ENCODE data around the gene RNF138. TPM values are rescaled to one million over a fixed set of nuclear protein-coding genes. Genes with fewer than 3 reads are reported as not detected.

Gene RNF138
- 21.7 and 30.1 TPM in 2 replicates for total RNA-seq

GRCh38 chr18:32091724-32092421 lies at the start of gene RNF138:
RNF138 (plus strand) TSS chr18:32091874; CDS start chr18:32092777, 903 bp downstream.

Other genes starting within 250 kb of the RNF138 start
- 43.1 and 55.0 TPM in 2 replicates for gene TRAPPC8, start 148.7 kb upstream of the RNF138 start, total RNA-seq
- gene RNF125, start 73.0 kb upstream of the RNF138 start, total RNA-seq: under 0.01 and 0.28 TPM in 2 replicates
- gene MEP1B, start 98.2 kb downstream of the RNF138 start, total RNA-seq: under 0.01 TPM in 1 of 2 replicates, not detected in the other